ENCODE measurements around the gene TH.
A peak's percentile ranks its signal among the peaks of the same experiment; 100 is the strongest.

The TH gene

DNA sequence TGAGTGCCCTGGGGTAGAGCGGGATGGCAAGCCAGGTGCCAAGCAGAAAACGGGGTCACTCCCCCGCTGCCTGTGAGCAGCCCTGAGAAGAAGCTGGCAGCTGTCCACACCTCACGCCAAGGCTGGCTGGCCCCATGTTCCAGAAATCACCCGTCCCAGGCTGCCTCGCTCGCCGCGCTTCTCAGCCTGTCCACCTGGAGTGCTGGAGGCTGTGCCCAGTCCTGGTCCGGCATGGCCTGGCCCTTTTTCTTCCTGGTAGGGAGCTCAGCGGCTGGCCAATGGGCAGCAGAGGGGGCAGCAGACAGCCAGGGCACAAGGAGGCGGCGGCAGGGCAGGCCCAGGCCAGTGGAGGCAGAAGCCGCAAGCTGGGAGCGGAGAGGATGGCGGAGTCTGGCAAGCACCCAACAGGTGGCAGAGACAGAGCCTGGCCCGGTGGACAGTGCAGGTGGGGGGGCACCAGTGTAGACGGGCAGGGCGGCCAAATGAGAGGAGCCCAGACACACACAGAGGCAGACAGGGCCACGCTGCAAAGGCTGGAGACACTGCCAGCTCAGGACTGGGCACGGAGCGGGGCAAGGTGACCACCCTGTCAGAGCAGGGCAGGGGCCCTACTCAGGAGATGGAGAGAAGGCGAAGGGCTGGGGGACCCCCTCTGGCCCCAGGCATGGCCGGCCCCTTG is 37.2 kb upstream of the TH start:
- TF ChIP-seq, protein P1, sequence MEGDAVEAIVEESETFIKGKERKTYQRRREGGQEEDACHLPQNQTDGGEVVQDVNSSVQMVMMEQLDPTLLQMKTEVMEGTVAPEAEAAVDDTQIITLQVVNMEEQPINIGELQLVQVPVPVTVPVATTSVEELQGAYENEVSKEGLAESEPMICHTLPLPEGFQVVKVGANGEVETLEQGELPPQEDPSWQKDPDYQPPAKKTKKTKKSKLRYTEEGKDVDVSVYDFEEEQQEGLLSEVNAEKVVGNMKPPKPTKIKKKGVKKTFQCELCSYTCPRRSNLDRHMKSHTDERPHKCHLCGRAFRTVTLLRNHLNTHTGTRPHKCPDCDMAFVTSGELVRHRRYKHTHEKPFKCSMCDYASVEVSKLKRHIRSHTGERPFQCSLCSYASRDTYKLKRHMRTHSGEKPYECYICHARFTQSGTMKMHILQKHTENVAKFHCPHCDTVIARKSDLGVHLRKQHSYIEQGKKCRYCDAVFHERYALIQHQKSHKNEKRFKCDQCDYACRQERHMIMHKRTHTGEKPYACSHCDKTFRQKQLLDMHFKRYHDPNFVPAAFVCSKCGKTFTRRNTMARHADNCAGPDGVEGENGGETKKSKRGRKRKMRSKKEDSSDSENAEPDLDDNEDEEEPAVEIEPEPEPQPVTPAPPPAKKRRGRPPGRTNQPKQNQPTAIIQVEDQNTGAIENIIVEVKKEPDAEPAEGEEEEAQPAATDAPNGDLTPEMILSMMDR (IDR thresholded peaks at IDR 0.05; ENCODE audit: borderline replicate concordance, control extremely low read depth, extremely low read depth, insufficient read depth, missing control alignments) = no peak
- DNase-seq (ENCODE audit: low spot score) = peak; percentile 19
- in situ Hi-C loops (cut with MboI; ENCODE audit: low sequenced_read_pairs, unreplicated experiment) = loop anchor here (10.0 kb wide), 1 partner anchor 216 kb away; no protein-coding TSS in a partner anchor

DNA sequence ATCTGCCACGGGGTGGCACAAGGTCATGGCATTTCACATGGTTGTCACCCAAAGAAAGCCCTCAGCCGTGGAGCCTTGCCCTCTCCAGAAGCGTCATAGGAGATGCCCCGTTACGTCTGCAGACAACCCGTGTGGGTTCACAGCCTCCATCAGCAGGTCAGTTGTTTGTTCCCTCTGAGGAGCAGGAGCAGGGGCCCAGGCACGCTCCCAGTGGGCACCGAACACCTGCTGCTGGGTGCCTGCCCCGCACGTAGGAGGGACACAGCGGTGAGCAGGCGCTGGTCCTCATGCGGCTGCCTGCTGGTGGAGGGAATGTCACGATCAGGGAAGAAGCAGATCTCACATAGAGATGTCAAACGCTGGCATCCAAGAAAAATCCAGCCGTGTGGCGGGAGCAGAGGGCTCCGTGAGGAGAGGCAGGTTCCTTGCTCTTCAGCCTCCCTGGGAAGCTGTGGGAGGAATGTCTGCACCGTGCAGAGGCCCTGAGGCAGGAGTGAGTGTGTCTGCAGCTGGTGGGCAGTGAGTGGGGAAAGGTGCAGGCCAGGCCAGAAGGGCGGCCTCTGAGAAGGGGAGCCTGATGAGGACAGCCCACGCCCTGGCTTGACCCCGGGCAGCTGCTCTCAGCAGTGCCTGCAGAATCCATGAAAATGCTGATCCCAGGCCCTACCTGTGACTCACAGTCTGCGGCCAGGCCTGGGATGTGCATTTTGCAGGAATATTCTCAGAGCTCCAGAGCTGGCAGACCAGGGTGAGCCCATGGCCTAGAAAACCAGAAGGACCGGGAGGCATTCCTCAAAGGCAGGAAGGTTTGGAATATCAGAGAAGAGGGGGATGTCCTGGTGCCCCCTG is 36.4 kb upstream of the TH start:
- in situ Hi-C loops (cut with MboI; ENCODE audit: low sequenced_read_pairs, unreplicated experiment) = loop anchor here (10.0 kb wide), 1 partner anchor 217 kb away; no protein-coding TSS in a partner anchor
- no peak for DNase-seq (ENCODE audit: low spot score)
- TF ChIP-seq, protein P1 (IDR thresholded peaks at IDR 0.05; ENCODE audit: borderline replicate concordance, control extremely low read depth, extremely low read depth, insufficient read depth, missing control alignments) = no peak

- TF ChIP-seq, protein P1 (IDR thresholded peaks at IDR 0.05; ENCODE audit: borderline replicate concordance, control extremely low read depth, extremely low read depth, insufficient read depth, missing control alignments) = no peak
- DNase-seq (ENCODE audit: low spot score) = no peak
- in situ Hi-C loops (cut with MboI; ENCODE audit: low sequenced_read_pairs, unreplicated experiment) = loop anchor here (10.0 kb wide), 1 partner anchor 218 kb away; no protein-coding TSS in a partner anchor
Observed at GRCh38 chr11:2207212-2207611, 35.6 kb upstream of the TH start.

DNA sequence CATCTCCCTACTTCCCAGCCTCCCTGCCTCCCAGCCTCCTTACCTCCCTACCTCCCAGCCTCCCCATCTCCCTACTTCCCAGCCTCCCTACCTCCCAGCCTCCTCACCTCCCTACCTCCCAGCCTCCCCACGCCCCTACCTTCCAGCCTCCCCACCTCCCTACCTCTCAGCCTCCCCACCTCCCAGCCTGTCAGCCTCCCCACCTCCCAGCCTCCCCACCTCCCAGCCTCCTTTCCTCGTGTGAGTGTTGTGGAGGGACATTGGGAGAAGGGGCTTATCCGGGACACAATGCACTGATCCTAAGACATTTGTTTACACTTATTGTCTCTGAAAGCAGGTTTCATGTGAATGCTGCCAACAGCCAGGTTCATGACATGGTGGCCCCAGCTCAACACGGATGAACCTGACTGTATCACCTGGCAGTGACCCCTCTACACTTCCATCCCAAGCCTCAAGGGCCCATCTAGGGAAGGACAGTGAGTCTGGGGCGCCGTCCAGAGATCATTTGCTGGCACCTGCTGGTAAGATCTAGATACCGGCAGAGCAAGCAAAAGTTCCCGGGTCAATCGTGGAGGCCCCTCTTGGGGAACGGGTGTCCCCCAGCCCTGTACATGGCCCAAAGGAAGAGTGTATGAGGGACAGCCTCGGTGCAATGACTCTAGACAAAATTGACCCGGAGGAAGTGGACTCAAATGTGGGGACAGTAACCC is 34.5 kb upstream of the TH start:
- TF ChIP-seq, protein P1 (IDR thresholded peaks at IDR 0.05; ENCODE audit: borderline replicate concordance, control extremely low read depth, extremely low read depth, insufficient read depth, missing control alignments) = no peak
- DNase-seq (ENCODE audit: low spot score) = no peak
- in situ Hi-C loops (cut with MboI; ENCODE audit: low sequenced_read_pairs, unreplicated experiment) = loop anchor here (10.0 kb wide), 1 partner anchor 219 kb away; no protein-coding TSS in a partner anchor

DNA sequence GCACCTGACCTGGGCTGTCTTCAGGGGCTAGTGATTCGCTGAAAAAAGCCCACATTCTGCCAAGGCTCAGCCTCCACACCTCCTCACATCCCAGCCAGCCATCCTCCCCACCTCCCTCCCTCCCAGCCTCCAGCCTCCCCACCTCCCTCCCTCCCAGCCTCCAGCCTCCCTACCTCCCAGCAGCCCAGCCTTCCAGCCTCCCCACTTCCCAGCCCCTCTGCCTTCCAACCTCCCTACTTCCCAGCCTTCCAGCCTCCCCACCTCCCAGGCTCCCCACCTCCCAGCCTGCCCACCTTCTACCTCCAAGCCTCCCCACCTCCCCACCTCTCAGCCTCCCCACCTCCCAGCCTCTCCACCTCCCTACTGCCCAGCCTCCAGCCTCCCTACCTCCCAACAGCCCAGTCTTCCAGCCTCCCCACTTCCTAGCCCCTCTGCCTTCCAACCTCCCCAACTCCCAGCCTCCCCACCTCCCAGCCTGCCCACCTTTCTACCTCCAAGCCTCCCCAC is 33.7 kb upstream of the TH start:
- no peak for DNase-seq (ENCODE audit: low spot score)
- in situ Hi-C loops (cut with MboI; ENCODE audit: low sequenced_read_pairs, unreplicated experiment) = loop anchor here (10.0 kb wide), 1 partner anchor 220 kb away; no protein-coding TSS in a partner anchor
- TF ChIP-seq, protein P1 (IDR thresholded peaks at IDR 0.05; ENCODE audit: borderline replicate concordance, control extremely low read depth, extremely low read depth, insufficient read depth, missing control alignments) = no peak
